GM19328 (cell line): ENCODE data around the gene PIK3C2B.
A peak's percentile ranks its signal among the peaks of the same experiment; 100 is the strongest.

Experiments
- ATAC-seq: cut with Tn5 transposase; IDR thresholded peaks from one replicate; pipeline ENCODE4 v1.9.1; 2021; ENCODE audit warnings: mild to moderate bottlenecking, moderate library complexity; ENCODE audit not compliant: unreplicated experiment

Gene PIK3C2B

GRCh38 chr1:204478921-204479320, 15.7 kb downstream of the PIK3C2B start:
- ATAC-seq = no peak

- no peak for ATAC-seq
These were observed 16.3 kb downstream of the PIK3C2B start for GRCh38 chr1:204478172-204478899.

- ATAC-seq = no peak
These were observed 17.4 kb downstream of the PIK3C2B start for GRCh38 chr1:204477036-204477740.

GRCh38 chr1:204476563-204476962, 18.0 kb downstream of the PIK3C2B start:
- ATAC-seq = no peak

GRCh38 chr1:204475656-204476432, 18.8 kb downstream of the PIK3C2B start:
- no peak for ATAC-seq

- ATAC-seq = no peak
These were observed 21.1 kb downstream of the PIK3C2B start for GRCh38 chr1:204473400-204473965.

- ATAC-seq = no peak
These were observed 21.9 kb downstream of the PIK3C2B start for GRCh38 chr1:204472660-204473059.

- ATAC-seq = no peak
These were observed 22.9 kb downstream of the PIK3C2B start for GRCh38 chr1:204471687-204472086.

- no peak for ATAC-seq
These were observed 25.3 kb downstream of the PIK3C2B start for GRCh38 chr1:204469304-204469703.

- no peak for ATAC-seq
These were observed 25.8 kb downstream of the PIK3C2B start for GRCh38 chr1:204468766-204469302.

- no peak for ATAC-seq
These were observed 26.4 kb downstream of the PIK3C2B start for GRCh38 chr1:204468206-204468605.

GRCh38 chr1:204466416-204467405, 27.9 kb downstream of the PIK3C2B start:
- ATAC-seq = no peak

- peak; percentile 58 for ATAC-seq
These were observed 28.8 kb downstream of the PIK3C2B start for GRCh38 chr1:204465546-204466415.

GRCh38 chr1:204464701-204465100, 29.9 kb downstream of the PIK3C2B start:
- no peak for ATAC-seq

- no peak for ATAC-seq
These were observed 30.4 kb downstream of the PIK3C2B start for GRCh38 chr1:204464187-204464631.

GRCh38 chr1:204463125-204464060, 31.2 kb downstream of the PIK3C2B start:
- ATAC-seq = no peak

- no peak for ATAC-seq
These were observed 32.4 kb downstream of the PIK3C2B start for GRCh38 chr1:204462229-204462561.
